Measurements from ENCODE around the gene CDK18.

CDK18 gene

GRCh38 chr1:205505791-205506190, 1.3 kb downstream of the CDK18 start:
- no peak for TF ChIP-seq CTCF (IDR thresholded peaks at IDR 0.05)
- H3K4me3 ChIP-seq: peak overlapping the region; percentile 91
- peak; percentile 89 for DNase-seq (ENCODE audit: low spot score)
- H3K27ac ChIP-seq: peak overlapping the region; percentile 61 to 78

GRCh38 chr1:205506409-205507200, 2.1 kb downstream of the CDK18 start:
- no peak for DNase-seq (ENCODE audit: low spot score)
- H3K27ac ChIP-seq: peak overlapping the region; percentile 61 to 78
- TF ChIP-seq CTCF (IDR thresholded peaks at IDR 0.05): no peak
- H3K4me3 ChIP-seq: peak overlapping the region; percentile 91

- DNase-seq (ENCODE audit: low spot score): no peak
- peak overlapping the region in 1 of 2 donors; percentile 34 for H3K27ac ChIP-seq
- H3K4me3 ChIP-seq: no peak overlapping the region
- no peak for TF ChIP-seq CTCF (IDR thresholded peaks at IDR 0.05)
These were observed 3.8 kb downstream of the CDK18 start for GRCh38 chr1:205508227-205508714.

- Histone ChIP-seq H3K27ac (peak overlapping the region; percentile 85 to 89), H3K4me3 (no peak overlapping the region)
- DNase-seq (ENCODE audit: low spot score): no peak
- no peak for TF ChIP-seq CTCF (IDR thresholded peaks at IDR 0.05)
These were observed 6.0 kb downstream of the CDK18 start for GRCh38 chr1:205510308-205510950.

- no peak for DNase-seq (ENCODE audit: low spot score)
- Histone ChIP-seq H3K4me3 (no peak overlapping the region), H3K27ac (peak overlapping the region; percentile 85 to 89)
- TF ChIP-seq CTCF (IDR thresholded peaks at IDR 0.05): no peak
These were observed 6.5 kb downstream of the CDK18 start for GRCh38 chr1:205510951-205511330.

- DNase-seq (ENCODE audit: low spot score): peak; percentile 86
- Histone ChIP-seq H3K4me3 (no peak overlapping the region), H3K27ac (peak overlapping the region; percentile 85 to 89)
- no peak for TF ChIP-seq CTCF (IDR thresholded peaks at IDR 0.05)
These were observed 7.9 kb downstream of the CDK18 start for GRCh38 chr1:205512059-205513045.
